GM12874 (cell line): ENCODE results near the gene ANKFN1.

Experiments
- CTCF ChIP-seq: IDR thresholded peaks from 2 replicates; pipeline ENCODE4 v1.5.1; 2011; ENCODE audit warnings: low read depth, mild to moderate bottlenecking, control low read depth, low read length, moderate library complexity; ENCODE audit not compliant: insufficient read depth

The ANKFN1 gene

GRCh38 chr17:56319531-56319930 is 166.3 kb downstream of the ANKFN1 start:
- TF ChIP-seq CTCF, result peak; percentile 50

GRCh38 chr17:56320443-56320842 is 167.2 kb downstream of the ANKFN1 start:
- no peak for TF ChIP-seq CTCF

- TF ChIP-seq CTCF, result no peak
Measured at GRCh38 chr17:56322991-56323390, 169.7 kb downstream of the ANKFN1 start.

- TF ChIP-seq CTCF, result no peak
Measured at GRCh38 chr17:56324676-56325075, 171.4 kb downstream of the ANKFN1 start.

GRCh38 chr17:56325313-56326000 is 172.2 kb downstream of the ANKFN1 start:
- TF ChIP-seq CTCF, result no peak

- no peak for TF ChIP-seq CTCF
Measured at GRCh38 chr17:56326001-56326359, 172.7 kb downstream of the ANKFN1 start.

- TF ChIP-seq CTCF, result no peak
Measured at GRCh38 chr17:56347639-56348038, 194.4 kb downstream of the ANKFN1 start.
